Stimulated activated CD8-positive, alpha-beta memory T cell treated with anti-CD3 and anti-CD28 coated beads, Interleukin-12 subunit alpha, Interleukin-12 subunit beta, amount 100 ng/mL, for 4 hours (primary cell): ENCODE data around the gene DLEC1.
"Not testable (repeated sequence)": the region's sequence is repeated elsewhere in the genome, so short reads cannot be mapped to it uniquely, and the experiment has no call there.

Experiments used
- DNase-seq: peaks from one replicate; pipeline ENCODE4 v3.0.0-alpha.2; 2020; ENCODE audit warnings: low read depth

The DLEC1 gene

DNA sequence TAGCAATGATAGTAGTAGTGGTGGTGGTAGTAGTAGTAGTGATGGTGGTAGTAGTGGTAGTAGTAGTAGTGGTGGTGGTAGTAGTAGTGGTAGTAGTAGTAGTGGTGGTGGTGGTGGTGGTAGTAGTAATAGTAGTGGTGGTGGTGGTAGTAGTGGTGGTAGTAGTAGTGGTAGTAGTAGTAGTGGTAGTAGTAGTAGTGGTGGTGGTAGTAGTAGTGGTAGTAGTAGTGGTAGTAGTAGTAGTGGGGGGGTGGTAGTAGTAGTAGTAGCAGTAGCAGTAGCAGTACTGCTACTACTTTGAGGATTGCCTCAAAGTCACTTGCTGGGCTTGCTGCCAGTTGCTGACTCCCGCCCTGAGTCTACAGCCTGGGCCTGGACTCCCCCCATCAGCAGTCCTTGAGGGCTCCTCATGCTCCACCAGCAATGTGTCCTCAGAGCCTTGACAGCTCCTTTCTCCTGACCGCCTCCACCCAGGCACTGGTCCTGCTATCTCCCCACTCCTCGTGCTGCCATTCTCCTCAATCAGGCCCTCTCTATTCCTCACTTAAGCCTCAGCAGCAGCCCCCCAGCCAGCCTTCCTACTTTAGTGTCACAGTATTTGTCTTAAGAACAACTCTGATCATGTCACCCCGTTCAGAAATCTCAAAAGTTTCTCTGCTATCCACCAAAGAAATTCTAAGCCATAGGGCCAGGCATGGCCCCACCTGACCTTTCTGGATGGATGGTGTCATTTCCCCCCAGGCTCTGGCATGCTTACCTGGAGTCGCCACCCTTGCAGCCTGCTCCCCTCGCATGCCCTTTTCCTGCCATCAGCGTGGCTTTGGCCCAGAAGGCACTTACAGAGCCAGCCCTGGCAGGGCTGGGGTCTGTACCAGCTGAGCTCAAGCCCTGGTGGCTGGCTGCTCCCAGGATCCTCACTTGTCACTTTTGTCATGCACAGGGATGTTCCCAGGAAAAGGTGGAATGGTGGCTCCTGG lies 45.6 kb downstream of the DLEC1 start:
- no peak for DNase-seq

DNA sequence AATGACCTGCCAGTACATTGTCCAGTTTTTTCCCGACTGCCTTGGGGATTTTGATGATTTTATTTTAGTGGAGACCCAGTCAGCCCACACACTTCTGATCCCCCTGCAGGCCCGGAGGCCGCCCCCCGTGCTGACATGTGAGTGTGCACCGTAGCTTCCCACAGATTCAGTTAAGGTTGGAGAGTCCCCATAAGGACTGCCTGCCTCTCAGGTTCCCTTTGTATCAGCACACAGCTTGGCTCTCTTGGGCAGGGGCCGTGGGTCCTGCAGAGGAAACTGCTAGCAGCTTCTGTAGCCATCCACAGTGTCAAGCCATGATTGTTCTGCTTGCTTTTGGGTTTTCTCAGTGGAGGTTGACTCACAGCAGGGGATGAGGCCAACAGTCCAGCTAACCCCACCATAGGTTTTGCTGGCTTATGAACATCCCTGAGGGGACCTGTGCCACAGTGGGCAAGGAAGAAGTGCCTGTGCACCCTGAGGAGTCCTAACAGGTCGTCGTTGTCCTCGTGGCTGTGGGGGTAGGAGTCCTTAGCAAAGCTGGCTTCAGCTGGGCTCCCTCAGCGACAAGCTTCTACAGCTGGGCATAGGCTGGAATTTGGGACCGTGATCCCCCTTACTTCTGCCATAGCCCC lies 46.4 kb downstream of the DLEC1 start:
- no peak for DNase-seq

DNA sequence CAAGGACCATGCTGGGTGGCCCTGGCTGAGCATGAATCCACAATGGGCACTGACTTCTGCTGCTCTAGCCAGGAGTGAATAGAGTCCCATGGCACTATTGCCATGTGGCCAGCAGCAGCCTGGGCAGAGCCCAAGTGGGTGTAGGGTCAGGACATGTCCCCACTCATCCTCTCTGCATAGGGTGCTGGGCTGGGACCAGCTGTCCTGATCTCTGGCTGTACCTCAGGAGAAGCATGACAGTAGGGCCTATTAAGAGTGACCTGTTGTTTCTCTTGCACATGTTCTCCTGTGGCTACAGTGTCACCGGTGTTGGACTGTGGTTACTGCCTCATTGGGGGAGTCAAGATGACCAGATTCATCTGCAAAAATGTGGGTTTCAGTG lies 46.9 kb downstream of the DLEC1 start:
- DNase-seq: no peak

DNA sequence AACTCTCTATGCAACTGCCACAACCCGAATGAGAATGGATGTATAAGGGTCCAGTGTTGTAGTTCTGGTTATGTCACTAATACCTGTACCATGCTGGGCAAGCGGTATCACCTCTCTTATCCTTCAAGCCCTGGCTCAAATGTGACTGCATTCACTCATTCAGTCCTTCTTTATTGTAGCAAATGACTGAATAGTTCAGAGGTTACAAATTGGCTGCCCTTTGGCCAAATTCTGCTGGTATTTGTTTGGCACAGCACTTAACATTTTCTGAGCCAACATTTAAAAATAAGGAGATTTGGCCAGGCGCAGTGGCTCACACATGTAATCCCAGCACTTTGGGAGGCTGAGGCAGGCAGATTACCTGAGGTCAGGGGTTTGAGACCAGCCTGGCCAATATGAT lies 47.5 kb downstream of the DLEC1 start:
- no peak for DNase-seq

DNA sequence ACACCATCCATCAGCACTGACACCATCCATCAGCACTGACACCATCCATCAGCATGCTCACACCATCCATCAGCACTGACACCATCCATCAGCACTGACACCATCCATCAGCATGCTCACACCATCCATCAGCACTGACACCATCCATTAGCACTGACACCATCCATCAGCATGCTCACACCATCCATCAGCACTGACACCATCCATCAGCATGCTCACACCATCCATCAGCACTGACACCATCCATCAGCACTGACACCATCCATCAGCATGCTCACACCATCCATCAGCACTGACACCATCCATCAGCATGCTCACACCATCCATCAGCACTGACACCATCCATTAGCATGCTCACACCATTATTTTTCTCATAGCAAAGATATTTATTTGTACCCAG lies 48.3 kb downstream of the DLEC1 start:
- DNase-seq: not testable (repeated sequence)

DNA sequence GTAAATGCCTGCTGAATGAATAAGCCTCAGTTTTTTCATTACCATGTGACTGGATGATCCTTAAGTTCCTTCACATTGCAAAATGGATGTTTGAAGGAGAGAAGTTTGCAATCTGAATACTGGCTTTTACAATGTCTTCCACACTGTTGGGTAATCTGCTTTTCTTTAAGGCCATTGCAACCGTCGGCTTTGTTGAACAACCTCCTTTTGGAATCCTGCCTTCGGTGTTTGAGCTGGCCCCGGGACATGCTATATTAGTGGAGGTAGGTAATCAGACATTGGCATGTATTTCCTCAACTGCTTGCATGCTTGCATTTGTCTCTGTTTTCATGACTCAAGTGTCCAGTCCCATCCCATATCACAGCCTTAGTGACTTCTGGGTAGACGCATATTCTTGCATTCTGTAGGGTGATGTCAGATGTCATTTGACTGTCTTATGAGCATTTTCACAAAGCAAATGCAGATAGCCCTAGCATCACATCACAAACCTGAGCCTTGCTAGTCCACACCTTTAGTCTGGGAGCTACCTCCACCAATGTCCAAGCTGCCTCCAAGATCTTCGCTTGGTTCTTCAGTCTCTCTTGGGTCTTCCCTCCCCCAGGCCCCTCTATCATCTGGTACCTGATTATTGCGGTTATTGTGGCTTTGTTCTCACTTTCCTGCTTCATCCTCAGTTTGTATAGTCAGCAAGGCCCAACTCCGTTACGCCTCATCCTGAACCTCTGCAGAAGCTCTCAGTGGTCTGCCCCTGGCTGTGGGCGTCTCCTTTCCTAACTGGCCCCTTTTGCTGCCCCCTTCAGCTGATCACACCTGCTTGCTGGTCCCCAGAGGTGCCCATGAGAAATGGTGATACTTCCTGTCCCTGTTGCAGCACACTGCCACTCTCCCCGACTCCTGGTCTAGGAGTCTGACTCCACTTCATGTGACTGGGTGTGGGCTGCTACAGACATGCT lies 49.4 kb downstream of the DLEC1 start:
- DNase-seq: no peak

DNA sequence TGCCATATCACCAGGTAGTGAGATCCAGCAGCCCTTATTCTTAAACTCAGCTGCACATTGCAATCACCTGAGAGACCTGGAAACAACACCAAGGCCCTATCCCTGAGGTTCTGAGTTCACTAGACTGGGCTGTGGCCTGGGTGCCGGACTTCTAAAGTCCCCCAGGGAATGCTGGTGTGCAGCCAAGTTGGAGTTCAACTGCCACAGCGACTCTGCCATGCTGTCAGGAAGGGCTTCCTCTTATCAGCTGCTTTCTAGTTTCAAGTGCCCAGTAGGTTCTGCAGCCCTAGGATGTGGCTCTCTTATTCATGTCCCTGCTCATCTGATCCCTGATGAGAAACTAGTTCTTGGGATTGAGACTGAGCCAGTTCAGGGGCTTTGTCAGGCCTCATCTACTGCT lies 50.2 kb downstream of the DLEC1 start:
- DNase-seq: no peak

DNA sequence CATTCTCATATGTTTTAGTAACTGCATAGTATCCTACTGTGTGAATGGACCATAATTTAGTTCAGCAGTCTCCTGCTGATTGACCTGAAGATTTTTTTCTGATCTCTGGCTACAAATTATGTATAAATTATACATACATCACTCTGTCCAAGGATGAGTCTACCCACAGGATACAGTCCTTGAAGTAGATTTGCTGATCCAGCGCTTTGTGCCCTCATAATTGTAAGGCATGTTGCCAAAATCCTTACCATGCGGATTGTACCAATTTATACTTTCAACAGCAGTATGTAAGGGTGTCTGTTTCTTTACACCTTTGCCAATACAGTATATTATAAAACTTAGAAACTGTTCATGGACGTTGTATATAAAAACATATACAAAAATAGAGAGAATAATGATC lies 51.4 kb downstream of the DLEC1 start:
- DNase-seq: no peak

DNA sequence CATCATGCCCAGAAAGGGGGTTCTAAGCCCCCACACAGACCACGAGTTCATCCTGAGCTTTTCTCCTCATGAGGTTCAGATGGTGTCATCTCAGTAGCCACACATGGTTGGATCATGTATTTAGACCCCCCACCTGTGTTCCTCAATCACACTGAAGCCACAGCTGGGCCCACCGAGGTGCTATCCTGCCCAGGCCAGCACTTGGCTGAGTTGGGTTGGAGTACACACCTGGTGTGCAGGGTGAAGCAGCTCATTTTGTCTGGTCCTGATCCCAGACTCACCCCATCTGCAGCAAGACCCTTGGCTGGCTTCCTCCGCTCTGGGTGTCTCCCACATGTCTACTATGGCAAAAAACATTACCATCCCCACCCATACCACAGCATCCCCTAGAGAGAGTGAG lies 56.0 kb downstream of the DLEC1 start:
- DNase-seq: no peak

DNA sequence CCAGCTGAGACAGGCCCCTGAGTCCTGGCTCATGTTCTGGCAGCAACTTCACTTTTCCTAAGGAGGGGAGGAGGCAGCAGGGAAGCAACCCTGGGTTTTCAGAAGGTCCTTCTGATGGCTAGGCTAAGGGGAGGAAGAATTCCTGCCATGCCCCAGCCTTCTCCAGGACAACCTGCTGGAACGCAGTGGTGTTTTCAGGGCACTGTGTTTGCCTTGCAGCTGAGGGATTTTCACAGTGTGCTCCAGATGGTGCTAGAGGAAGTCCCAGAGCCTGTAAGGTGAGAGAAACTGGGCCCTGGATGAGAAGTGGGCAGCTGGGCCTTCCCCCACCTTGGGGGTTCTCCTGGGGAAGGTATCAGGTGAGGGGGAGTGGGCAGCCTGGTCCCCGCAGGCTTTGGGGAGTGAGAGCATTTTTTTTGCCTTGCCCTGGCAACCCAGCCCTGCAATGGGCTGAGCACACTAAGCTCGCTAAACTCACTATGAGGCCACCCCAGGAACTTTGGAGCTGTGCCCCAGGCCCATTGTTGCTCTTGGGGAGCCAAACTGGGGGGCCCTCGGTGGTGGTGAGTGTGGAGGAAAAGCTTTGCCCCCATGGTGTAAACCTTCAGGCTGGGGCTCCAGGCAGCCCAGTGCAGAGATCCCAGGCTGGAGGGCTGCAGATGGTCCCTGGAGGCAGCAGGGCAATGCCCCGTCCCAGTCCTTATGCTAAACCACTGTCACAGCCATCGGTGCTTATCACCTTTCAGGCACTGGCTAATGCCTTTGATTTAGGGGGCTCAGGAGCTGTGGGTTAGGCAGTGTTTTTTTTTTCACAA lies 56.9 kb downstream of the DLEC1 start:
- no peak for DNase-seq

DNA sequence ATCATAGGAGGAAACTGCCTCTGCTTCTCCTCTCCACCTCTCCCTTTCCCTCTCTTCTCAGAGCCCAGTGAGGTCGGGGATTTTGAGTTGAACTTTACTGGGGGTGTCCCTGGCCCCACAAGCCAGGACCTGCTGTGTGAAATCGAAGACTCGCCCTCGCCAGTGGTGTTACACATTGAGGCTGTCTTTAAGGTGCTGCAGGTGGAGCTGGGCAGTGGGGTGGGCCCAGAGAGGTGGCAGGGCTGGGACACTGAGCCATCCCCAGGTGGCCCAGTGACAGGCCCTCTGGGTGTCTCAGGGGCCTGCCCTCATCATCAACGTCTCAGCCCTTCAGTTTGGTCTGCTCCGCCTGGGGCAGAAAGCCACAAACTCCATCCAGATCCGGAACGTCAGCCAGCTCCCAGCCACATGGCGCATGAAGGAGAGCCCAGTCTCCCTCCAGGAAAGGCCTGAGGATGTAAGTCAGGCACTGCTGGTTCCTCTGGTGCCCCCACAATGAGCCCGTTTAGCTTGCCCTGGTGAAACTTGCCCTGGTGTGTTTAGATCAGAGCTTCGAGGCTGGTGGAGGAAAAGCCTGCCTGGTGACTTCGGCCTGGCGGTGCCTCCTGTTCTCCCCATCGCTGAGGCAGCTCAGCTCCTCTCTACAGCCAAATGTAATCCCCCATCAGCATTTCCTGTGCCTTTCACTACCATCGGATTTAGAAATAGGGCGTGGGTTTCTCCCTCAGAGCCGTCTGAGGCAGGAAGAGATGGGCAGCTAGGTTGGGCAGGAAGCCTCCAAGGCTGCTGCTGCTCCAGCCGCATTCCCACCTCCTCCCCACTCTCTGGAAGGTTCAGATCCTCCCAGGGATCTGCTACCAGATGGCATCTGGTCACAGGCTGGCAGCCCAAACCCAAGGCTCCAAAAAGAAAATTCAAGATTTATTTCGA lies 58.7 kb downstream of the DLEC1 start:
- DNase-seq: no peak

DNA sequence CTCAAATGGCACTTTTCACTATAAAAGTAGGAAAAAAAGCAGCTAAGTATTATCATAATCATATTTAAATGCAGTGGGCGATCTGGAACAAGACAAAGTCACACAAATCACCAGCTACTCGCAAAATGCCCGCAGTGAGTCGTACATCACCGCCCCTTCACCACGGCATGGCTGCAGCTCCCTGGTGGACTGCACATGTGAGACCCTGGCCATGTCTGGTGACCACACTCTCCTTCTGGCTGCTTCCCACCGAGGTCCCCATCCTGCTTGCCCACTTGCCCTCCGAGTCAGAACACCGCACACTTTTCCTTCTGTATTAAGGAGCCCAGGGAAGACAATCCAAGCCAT lies 59.3 kb downstream of the DLEC1 start:
- DNase-seq: no peak

DNA sequence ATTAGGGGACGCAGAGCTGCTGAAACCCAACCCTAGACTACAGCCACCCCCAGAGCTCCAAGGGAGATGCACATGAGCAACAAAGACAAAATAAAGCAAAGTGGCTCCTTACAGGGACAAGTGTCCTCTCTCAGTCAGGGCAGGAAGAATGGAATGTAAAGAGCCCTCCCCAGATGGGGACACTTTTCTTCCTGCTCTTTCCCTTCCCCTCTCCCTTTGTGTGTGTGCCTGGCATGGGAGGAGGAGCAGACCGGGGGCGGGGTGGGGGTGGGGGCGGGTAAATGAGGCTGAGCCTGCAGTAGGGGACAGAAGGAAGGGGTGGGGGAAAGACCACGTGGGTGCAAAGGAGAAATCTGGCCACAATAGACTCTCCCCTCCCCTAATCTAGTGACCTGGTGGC lies 60.5 kb downstream of the DLEC1 start:
- DNase-seq: no peak

DNA sequence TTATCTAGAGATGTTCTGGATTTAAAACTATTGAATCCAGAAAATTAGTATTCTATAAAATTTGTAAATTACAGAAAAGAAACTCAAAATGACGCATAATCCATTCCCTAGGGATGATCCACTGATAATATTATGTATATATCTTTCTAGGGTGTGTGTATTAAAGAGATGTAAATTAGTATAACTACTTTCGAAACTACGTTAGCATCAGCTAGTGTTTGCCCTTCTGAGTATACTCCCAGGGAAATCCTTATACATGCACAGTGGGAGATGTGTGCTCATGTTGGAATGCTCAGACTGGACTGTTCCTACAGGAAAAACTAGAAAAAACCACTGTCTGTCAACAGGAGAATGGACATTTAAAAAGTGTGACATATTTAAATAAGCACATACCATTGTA lies 61.5 kb downstream of the DLEC1 start:
- no peak for DNase-seq

DNA sequence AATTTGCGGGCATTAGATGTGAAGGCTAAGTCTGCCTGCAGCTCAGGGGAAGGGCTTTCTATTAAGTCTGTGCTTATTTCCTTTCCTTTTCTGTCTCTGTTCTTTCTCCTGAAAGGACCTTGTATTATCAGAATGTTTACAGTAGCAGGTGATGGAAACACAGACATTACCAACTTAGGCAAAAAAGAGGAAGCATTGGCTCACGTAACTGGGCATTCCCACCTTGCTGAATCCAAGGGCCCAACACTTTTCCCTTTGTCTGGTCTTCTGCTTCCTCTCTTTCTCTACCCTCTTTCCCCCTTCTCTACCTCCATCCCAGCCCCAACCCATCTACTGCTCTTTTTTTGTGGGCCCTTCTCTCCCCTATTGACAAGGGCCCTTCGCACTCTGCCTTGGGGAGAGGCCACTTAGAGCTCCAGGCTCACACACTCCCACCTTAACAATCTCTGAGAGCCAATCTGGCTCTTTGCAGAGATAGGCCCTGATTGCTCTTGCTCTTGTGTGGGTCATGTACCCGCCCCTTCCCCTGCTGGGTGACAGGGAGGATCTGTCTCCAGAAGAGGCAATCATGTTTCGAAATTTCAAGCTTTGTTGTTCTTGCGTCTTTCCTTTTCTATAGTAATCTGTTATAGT lies 62.9 kb downstream of the DLEC1 start:
- no peak for DNase-seq

DNA sequence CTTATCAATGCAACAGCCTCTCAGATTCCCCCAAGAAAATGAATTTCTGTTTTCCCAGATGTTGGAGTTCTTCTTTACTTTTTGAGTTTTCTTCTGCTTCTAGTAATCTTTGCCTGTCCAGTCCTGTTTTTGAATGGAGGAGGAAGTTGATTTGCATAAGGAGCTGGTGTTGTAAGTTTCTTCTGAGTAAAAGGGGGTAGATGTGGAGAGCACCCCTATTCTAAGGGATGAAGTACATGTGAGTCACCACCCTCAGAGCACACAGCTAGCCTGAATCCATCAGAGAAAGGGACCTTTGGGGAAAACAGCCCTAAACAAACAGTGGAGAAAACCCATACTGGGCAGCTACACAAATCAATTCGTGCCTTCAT lies 63.4 kb downstream of the DLEC1 start:
- no peak for DNase-seq

DNA sequence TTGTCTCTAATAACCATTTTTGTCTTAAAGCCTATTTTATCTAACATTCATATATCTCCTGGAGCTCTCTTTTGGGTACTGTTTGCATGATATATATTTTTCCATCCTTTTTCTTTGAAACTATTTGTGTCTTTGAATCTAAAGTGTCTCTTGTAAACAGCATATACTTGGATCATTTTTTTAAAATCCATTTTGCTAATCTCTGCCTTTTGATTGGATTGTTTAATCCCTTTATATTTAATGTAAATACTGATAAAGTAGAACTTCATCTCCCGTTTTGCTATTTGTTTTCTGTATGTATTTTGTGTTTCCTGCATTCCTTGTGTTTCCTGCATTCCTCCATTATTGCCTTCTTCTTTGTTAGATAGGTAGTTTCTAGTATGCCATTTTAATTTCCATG lies 66.5 kb downstream of the DLEC1 start:
- DNase-seq: no peak

DNA sequence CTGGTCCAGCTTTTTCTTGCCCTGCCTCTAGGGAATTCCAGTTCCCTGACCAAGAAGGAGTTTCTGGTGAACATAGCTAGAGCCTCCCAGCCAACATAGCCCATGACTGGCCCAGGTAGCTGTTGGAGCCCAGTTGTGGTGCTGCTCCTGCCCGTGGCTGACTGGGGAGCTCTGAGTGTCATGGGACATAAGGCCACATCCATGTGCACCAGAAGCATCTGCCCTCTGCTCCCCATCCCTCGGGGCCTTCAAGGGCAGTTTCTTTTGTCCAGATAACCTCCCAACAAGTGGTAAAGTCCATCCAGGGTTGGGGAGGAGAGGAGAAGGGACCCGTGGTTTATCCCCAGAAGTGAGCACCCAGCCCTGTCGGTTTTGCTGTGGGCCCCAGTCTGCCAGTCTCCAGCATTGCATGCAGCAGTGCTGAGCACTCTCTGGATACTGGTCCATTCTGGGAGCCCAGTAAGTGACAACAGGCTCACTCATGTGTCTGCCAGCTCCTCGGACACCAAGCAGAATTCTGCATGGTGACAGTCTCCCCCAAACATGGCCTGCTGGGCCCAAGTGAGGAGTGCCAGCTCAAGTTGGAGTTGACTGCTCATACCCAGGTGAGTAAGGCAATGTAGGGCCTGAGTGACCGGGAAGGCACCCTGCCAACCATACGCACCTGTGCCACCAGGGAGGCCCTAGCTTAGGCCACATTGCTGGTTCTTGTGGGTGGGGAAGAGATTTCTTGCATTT lies 69.1 kb downstream of the DLEC1 start:
- no peak for DNase-seq
